Tibial artery (tissue), 4 donors: Measurements from ENCODE around the gene NHERF2.

ENCODE experiments used
- DNase-seq, 2 donors: peaks; one replicate each; pipeline ENCODE4 v3.0.0-alpha.2; 2019
- H3K27ac ChIP-seq, 2 donors: fragments of 200-600 bp; sonication (generic) in 1 of 2; 1 replicate in 1 of 2; 2 replicates in 1 of 2; pipeline ENCODE4 v1.5.1; 2018 to 2019; ENCODE audit warnings: mild to moderate bottlenecking in 1 of 2
- H3K27me3 ChIP-seq, 2 donors: fragments of 200-600 bp; sonication (generic) in 1 of 2; one replicate each; pipeline versions ENCODE4 v1.5.1 to v1.6.0; 2016 to 2019
- H3K36me3 ChIP-seq, 3 donors: fragments of 200-600 bp; sonication (generic) in 2 of 3; one replicate each; pipeline ENCODE4 v1.5.1; 2016 to 2019; ENCODE audit warnings: mild to moderate bottlenecking in 2 of 3
- H3K4me1 ChIP-seq, 4 donors: fragments of 200-600 bp; sonication (generic) in 2 of 4; 1 replicate in 3 of 4; 2 replicates in 1 of 4; pipeline ENCODE4 v1.5.1; 2016 to 2019
- H3K4me3 ChIP-seq, 2 donors: fragments of 200-600 bp; sonication (generic) in 1 of 2; 1 replicate in 1 of 2; 2 replicates in 1 of 2; pipeline ENCODE4 v1.5.1; 2018 to 2019; ENCODE audit warnings: mild to moderate bottlenecking in 2 of 2
- H3K9me3 ChIP-seq, 3 donors: fragments of 200-600 bp; sonication (generic) in 1 of 3; one replicate each; pipeline ENCODE4 v1.5.1; 2016 to 2019
- intact Hi-C: fragments of 100-400 bp; cut with DNase I; formaldehyde crosslinking; loops from one replicate; pipeline ENCODE4 v1.15.0; 2023; ENCODE audit warnings: low total_unique reads
- TF ChIP-seq, protein P1 (sequence below), 2 experiments: fragments of 200-600 bp in 1 of 2; fragments of 450-650 bp in 1 of 2; IDR thresholded peaks; one replicate each; pipeline ENCODE4 v1.5.1; 2017 to 2019; ENCODE audit warnings: antibody characterized with exemption in 2 of 2, mild to moderate bottlenecking in 1 of 2, moderate library complexity in 1 of 2

Gene NHERF2

DNA sequence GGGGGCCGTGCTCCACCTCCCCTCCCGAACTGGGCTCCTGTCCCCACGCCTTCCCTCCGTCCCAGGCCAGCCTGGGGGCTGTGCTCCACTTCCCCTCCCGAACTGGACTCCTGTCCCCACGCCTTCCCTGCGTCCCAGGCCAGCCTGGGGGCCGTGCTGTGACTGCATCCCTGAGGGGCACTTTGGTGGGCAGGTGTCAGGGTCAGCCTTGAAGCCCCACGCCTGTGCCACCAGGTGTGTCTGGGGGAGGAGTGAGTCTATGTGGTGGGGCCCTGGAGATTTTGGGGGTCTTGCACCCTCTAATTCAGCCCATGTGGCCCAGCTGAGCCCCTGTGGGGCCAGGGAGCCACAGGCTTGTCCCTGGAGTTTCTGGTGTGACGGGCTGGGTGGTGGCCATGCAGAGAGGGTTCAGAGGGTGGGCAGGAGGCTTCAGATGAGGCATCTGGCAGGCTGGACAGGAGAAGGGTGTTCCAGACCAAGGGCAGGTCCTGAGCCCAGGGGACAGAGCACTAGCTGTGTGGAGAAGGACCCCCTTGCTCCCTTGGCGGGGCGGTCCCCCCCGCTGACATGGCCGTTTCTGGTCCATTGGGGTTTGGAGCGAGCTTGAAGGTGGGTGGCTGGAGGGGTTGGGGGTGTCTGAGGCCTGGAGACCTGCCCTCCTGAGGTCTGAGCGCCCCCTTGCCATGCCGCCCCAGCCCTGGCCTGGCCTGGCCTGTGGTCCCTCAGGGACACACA, 8.2 kb downstream of the NHERF2 start:
- peak in 1 of 2 donors; percentile 71 for DNase-seq
- TF ChIP-seq, protein P1, sequence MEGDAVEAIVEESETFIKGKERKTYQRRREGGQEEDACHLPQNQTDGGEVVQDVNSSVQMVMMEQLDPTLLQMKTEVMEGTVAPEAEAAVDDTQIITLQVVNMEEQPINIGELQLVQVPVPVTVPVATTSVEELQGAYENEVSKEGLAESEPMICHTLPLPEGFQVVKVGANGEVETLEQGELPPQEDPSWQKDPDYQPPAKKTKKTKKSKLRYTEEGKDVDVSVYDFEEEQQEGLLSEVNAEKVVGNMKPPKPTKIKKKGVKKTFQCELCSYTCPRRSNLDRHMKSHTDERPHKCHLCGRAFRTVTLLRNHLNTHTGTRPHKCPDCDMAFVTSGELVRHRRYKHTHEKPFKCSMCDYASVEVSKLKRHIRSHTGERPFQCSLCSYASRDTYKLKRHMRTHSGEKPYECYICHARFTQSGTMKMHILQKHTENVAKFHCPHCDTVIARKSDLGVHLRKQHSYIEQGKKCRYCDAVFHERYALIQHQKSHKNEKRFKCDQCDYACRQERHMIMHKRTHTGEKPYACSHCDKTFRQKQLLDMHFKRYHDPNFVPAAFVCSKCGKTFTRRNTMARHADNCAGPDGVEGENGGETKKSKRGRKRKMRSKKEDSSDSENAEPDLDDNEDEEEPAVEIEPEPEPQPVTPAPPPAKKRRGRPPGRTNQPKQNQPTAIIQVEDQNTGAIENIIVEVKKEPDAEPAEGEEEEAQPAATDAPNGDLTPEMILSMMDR (IDR thresholded peaks at IDR 0.05) = no peak
- intact Hi-C loops = no loop called here
- H3K4me1 ChIP-seq = peaks cover 6 to 94% (median 74%) of the 10 kb centered on the region in 4 donors
- peak overlapping the region; percentile 96 to 98 for H3K27ac ChIP-seq
- H3K9me3 ChIP-seq = no peaks in the 10 kb centered on the region
- no peaks in the 10 kb centered on the region for H3K27me3 ChIP-seq
- peaks cover 0 to 29% (median 15%) of the 10 kb centered on the region in 3 donors for H3K36me3 ChIP-seq
- peak overlapping the region; percentile 28 to 59 for H3K4me3 ChIP-seq

DNA sequence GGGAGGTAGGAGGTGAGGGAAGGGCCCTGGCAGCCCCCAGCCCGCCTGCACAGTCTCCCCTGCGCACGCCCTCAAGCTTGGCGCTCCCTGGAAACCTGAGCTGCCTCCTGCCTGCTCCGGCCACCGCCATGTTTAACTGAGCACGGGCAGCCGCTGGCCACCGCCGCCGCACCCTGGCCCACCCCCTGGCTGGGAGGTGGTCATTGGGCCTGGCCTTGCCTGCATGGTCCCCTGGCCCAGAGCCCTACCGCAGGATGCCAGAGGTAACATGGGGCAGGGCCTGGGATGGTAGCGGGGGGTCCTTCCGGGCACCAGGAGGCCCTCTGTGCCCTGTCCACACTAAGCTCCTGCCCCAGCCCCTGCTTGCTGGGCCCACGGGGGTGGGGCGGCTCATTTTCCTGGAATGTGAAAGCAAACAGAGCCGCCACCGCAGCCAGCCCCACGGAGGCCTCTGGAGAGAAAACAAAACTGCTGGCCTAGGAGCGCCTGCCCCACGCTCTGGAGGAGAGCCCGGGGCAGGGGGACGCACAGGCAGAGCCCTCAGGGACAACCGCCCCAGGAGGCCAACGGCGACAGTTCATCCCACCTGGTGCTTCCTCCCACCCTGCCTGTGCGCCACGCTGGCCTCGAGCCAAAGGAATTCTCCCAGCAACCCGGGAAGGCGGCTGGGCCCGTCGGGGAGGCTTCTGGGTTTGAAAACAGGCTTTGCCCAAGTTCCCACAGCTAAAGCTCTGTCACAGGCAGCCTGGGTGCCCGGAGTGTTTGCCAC, 8.9 kb downstream of the NHERF2 start:
- H3K27ac ChIP-seq = peak overlapping the region; percentile 96 to 98
- H3K4me3 ChIP-seq = peak overlapping the region; percentile 28 to 59
- H3K36me3 ChIP-seq = peaks cover 0 to 24% (median 15%) of the 10 kb centered on the region in 3 donors
- H3K4me1 ChIP-seq = peaks cover 6 to 94% (median 78%) of the 10 kb centered on the region in 4 donors
- TF ChIP-seq, protein P1 (IDR thresholded peaks at IDR 0.05) = no peak
- no peaks in the 10 kb centered on the region for H3K9me3 ChIP-seq
- H3K27me3 ChIP-seq = no peaks in the 10 kb centered on the region
- intact Hi-C loops = no loop called here
- DNase-seq = peak; percentile 73 to 90

GRCh38 chr16:2036200-2036966, 9.7 kb downstream of the NHERF2 start:
- intact Hi-C loops = no loop called here
- TF ChIP-seq, protein P1 (IDR thresholded peaks at IDR 0.05) = no peak
- Histone ChIP-seq H3K36me3 (peaks cover 0 to 24% (median 15%) of the 10 kb centered on the region in 3 donors), H3K4me1 (peaks cover 6 to 92% (median 75%) of the 10 kb centered on the region in 4 donors), H3K9me3 (no peaks in the 10 kb centered on the region), H3K4me3 (peak overlapping the region; percentile 28 to 59), H3K27me3 (no peaks in the 10 kb centered on the region), H3K27ac (peak overlapping the region; percentile 96 to 98)
- no peak for DNase-seq

- Histone ChIP-seq H3K36me3 (peaks cover 0 to 24% (median 15%) of the 10 kb centered on the region in 3 donors), H3K9me3 (no peaks in the 10 kb centered on the region), H3K27me3 (no peaks in the 10 kb centered on the region), H3K4me1 (peaks cover 6 to 88% (median 74%) of the 10 kb centered on the region in 4 donors), H3K4me3 (no peak overlapping the region), H3K27ac (peak overlapping the region; percentile 96 to 98)
- TF ChIP-seq, protein P1 (IDR thresholded peaks at IDR 0.05) = no peak
- intact Hi-C loops = no loop called here
- DNase-seq = no peak
These were observed 10.4 kb downstream of the NHERF2 start for GRCh38 chr16:2037115-2037514.

DNA sequence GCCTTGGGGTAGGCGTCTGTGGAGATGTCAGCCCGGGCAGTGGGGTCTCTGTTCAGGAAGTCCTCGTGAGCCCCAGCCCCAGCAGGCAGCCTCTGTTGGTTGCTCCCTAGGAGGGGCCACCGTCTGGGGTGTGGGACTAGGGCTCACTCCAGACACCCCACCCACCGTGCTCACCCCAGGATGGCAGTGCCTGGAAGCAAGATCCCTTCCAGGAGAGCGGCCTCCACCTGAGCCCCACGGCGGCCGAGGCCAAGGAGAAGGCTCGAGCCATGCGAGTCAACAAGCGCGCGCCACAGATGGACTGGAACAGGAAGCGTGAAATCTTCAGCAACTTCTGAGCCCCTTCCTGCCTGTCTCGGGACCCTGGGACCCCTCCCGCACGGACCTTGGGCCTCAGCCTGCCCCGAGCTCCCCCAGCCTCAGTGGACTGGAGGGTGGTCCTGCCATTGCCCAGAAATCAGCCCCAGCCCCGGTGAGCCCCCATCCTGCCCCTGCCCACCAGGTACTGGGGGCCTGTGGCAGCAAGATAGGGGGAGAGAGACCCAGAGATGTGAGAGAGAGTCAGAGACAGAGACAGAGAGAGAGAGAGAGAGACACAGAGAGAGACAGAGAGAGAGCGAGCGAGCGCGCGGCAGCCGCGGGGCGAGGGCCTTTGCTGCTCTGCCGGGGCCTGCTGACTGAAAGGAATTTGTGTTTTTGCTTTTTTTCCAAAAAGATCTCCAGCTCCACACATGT, 11.1 kb downstream of the NHERF2 start:
- DNase-seq = no peak
- H3K4me3 ChIP-seq = no peak overlapping the region
- H3K9me3 ChIP-seq = no peaks in the 10 kb centered on the region
- peaks cover 6 to 83% (median 68%) of the 10 kb centered on the region in 4 donors for H3K4me1 ChIP-seq
- TF ChIP-seq, protein P1 (IDR thresholded peaks at IDR 0.05) = no peak
- intact Hi-C loops = no loop called here
- peak overlapping the region; percentile 96 to 98 for H3K27ac ChIP-seq
- H3K27me3 ChIP-seq = no peaks in the 10 kb centered on the region
- peaks cover 0 to 24% (median 15%) of the 10 kb centered on the region in 3 donors for H3K36me3 ChIP-seq
